GM18909 (cell line): ENCODE measurements around the gene ANKRD23.

Experiments used
- ATAC-seq: cut with Tn5 transposase; IDR thresholded peaks from one replicate; pipeline ENCODE4 v1.9.1; 2021; ENCODE audit warnings: mild to moderate bottlenecking; ENCODE audit not compliant: unreplicated experiment, poor library complexity

The ANKRD23 gene

GRCh38 chr2:96878171-96878570 is 34.4 kb upstream of the ANKRD23 start:
- ATAC-seq, result no peak

DNA sequence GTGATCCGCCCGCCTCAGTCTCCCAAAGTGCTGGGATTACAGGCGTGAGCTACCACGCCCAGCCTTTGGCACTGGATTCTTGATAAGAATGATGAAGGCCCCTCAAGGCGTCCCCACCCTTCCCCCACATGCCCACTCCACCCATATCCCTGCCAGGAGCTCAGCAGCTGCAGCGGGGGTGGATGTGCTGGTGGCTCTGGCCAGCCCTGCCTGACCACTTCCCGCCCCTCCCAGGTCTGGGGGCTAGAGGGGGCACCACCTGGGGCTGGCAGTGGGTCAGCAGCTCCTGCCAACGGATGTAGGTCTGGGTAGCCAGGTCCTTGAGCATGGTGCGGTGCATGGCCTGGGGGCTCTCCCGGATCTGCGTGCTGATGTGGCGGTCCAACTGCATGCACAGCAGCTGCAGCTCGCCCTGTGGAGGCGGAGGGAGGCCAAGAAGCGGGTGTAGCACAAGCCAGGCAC is 33.8 kb upstream of the ANKRD23 start:
- ATAC-seq, result no peak

- ATAC-seq, result no peak
These were observed 33.2 kb upstream of the ANKRD23 start for GRCh38 chr2:96877042-96877451.

- no peak for ATAC-seq
These were observed 32.6 kb upstream of the ANKRD23 start for GRCh38 chr2:96876269-96877041.

DNA sequence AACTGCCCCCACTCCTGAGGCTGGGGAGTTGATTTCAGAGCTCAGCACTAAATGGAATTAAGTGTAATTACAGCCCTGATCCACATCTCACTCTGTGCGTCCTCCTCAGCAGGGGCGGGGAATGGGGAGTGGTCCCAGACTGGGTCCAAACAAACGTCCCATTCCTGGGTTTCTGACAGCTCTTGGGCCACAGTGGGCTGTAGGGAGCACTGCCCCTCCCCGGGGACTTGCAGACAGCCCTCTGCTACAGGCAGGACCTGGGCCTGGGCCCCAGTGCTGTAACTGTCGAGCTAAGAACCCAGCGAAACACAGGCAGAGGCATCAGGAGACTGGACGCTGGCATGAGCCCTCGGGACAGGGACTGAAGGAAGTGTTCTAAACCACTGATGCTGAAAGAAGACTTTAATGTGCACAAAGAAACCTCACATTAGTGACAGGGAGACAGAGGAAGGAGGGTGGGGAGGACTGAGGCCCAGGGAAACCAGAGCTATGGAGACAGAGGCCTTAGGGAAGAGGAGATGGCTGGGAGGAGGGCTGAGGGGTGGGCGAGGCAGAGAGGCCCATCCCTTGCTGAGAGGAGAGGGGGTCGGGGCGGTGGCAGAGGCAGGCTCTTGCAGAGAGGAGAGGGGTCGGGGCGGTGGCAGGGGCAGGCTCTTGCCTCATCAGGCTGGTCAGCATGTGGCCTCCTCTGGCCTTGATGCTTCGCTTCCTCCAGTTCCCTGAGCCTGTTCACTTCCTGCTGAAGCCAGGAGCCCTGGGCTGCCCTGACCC is 31.9 kb upstream of the ANKRD23 start:
- ATAC-seq, result no peak

- ATAC-seq, result no peak
These were observed 30.5 kb upstream of the ANKRD23 start for GRCh38 chr2:96874198-96874831.

DNA sequence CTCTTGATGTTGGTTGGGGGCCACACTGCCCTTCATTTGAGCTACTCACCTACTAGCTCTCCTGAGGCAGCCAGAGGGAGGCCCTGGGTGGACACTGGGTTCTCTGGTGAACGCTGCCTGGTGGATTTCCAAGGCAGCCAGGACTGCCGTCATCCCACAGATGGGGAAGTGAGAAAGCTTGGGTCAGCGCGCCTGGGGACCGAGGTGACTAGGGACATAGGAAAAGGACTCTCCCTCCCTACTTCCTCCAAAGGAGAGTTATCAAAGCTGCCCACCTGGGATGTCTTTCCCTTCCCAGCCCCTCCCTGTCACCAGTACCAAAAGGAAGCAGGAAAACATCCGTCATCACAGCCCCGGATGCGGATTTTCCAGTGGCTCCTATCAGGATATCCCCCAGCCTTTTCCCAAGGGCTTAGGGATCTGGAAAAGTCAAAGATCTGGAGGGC is 29.9 kb upstream of the ANKRD23 start:
- ATAC-seq, result no peak

GRCh38 chr2:96872591-96873349 is 28.9 kb upstream of the ANKRD23 start:
- no peak for ATAC-seq

GRCh38 chr2:96870626-96871255 is 26.9 kb upstream of the ANKRD23 start:
- ATAC-seq, result no peak

DNA sequence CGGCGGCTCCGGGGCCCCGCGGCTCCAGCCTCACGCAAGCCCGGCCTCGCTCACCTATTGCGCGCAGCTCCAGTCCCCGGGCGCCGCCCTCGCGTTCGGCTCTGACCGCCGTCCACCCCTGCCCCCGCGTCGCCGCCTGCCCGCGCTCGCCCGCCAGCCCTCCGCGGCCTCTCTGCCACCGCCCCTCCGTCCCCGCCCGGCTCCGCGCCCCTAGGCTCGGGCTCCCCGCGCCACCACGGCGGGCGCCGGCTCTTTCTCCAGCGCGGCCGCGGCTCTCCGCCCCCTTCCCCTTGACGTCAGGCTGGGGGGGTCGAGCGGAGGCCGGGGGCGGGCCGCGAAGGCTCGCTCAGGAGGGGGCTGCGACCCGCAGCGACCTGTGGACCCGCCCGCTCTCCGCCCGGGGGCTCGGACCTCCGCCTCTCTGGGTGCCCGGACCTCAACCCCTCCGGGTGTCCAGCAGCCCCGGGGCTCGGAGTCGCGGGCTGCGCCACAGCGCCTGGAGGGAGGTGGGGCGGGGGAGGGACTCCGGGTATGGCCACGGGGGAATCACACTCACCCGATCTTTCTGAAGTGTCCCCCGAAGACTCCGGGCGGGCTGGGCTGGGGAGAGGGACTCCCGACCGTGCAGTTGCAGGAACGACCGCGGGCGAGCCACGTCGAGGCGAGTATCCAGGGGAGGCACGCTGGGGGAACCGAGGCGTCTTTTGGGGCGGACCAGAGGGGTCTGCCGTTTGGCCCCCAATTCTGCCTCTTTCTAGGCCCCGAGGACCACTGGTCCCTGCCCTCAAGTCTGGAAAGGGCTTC is 26.2 kb upstream of the ANKRD23 start, which contains the start of gene SEMA4C:
Gene SEMA4C, minus strand, starts transcription at position 259 of the 804 bp plus-strand sequence. CDS start 2,194 bp downstream, outside the sequence.
- no peak for ATAC-seq

GRCh38 chr2:96869281-96869821 is 25.5 kb upstream of the ANKRD23 start:
- ATAC-seq, result no peak

DNA sequence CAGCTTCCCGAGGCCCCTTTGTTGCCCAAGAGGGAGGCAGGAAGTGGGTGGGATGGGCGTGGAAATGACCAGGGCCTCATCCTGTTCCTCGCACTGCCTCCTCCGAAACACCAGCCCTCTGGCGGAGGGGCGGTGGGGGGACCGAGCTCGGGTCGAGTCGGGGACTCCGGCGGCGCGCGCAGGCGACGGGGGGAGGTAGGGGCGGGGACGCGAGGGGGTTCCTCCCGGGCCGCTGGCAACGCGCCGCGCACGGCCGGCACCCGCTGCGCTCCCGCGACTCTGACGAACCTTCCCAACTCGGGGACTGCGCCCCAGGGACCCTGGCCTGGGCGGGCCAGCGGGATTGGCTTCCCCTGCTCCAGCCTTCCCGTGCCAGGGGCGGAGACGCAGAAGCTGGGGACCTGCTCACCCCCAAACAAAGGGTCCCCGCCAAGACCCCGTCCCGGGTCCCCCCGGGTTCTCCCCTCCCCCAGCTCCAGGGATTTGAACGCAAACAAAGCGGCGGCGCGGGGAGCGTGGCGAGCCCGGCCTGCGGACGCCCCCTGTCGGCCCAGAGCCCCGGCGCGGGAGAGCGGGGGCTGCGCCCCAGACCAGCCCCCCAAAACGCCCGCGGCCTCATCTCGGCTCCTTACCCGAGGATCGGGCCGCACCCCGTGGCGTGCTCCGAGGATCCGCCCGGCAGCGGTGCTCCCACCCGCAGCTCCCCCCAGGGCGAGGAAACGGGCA is 24.9 kb upstream of the ANKRD23 start:
- peak; percentile 45 for ATAC-seq

DNA sequence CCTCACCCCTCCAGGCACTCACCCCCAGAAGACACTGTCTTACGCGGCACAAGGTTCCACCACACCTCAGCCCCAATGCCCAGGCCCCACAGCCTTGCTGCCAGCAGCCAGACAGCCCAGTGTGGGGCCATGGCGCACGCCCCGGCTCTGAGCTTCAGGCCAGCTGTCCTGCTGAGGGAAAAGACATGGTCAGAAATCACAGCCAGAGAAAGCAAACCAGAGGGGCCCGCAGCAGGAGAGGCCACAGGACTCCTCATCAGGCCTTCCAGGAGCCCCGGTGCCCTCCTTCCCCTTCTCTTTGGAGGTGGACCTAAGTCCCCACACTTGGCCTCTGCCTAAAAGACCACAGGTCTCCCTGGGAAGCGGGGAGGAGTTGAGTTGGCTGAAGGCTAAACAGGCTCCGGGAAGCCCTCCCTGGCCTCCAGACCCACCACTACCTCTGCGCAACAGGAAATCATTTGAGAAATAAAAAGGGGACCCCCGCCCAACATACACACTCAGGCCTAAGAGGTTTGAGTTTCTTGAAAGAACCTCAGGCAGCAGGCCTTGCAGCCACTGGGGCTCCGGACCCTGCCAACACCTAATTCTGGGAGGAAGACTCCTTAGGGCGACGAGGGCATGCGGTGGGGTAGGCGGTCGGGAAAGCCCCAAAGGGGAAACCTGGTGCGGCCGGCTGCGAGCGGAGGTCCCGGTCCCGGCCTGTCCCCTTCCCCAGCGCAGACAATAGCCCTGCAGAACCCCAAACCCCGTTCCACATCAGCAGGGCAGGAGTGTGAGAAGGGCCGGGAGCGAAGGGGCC is 24.1 kb upstream of the ANKRD23 start:
- ATAC-seq, result peak; percentile 24

DNA sequence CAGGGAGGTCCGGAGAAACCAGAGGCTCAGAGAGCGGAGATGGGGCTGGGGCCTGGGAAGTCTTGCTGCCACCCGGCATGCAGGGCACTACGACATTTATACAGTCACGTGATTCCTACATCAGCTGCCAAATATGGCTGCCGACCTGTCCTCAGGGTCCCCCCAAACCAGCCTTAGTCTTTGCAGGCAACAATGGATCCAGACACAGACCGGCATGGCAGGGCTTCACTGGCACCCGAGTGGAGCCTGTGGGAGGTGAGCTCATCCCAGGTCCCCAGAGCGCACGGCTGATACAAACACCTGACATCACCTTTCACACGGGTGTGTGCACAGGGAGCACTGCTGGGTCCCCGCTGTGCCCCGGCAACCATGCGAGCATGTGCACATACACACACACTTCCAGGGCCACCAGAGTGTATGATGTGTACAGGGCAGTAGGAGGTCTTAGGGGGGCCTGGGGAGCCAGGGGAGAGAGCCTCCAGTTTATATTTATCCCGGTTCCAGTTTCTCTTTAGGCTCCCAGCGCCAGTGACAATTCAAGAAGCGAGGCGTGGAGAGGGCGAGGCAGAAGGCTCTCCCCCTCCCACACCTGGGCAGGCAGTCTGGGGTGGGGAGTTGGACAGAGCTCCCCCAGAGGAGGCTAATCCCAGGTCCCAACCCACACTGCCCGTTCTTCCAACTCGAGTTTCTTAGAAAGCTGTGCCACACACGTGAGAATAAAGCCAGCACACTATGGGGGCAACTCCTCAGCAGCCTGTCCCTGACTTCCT is 23.4 kb upstream of the ANKRD23 start:
- ATAC-seq, result no peak

DNA sequence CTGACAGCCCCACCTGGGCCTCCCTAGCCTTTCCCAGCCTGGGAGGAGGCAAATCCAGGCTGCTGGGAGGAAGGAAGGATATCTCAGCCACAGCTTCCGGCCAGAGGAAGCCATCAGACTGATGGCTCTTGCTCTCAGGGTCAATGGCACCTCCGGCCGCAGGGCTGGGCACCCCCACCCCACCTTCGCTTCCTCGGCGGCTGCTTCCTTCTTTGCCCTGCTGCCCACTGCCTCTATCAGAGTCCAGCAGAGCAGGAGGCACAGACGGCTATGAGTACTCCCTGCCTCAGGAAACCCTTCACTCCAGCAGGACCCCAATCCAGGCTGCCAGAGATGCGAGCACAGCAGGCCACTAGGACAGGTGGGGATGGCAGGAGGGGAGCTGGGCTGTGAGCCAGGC is 22.8 kb upstream of the ANKRD23 start:
- no peak for ATAC-seq

- no peak for ATAC-seq
These were observed 22.3 kb upstream of the ANKRD23 start for GRCh38 chr2:96866149-96866548.
